ENCODE results near the gene ANKRD31. TPM values are rescaled to one million over a fixed set of nuclear protein-coding genes. Genes with fewer than 3 reads are reported as not detected.
"Not testable (repeated sequence)": the region's sequence is repeated elsewhere in the genome, so short reads cannot be mapped to it uniquely, and the experiment has no call there.

ANKRD31 gene
- polyA plus RNA-seq, 3 donors = 0.08 to 0.12 TPM; not detected in 1

DNA sequence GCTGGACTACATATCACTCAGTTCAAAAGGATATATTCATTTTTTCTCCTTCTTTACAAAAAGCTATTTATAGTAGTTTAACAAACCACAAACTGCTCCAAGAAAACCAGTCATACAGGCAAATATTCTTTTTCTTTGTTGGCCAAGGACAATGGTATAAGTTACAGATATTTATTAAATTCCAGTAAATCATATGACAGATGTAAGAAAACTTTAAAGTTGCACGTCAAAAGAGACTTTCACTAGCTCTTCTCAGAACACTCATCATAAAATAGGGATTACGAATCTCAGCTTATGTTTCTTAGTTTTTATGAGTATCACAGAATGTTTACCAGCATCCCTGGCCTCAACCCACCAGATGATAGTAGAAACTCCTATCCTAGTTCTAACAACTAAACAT lies 67.2 kb downstream of the ANKRD31 start:
- no peak overlapping the region for H3K27ac ChIP-seq (ENCODE audit: low read depth, low read length)
- WGBS, 3 donors = 63 to 82% (median 78%) methylated on average over 2 of the region's 2 CpGs

DNA sequence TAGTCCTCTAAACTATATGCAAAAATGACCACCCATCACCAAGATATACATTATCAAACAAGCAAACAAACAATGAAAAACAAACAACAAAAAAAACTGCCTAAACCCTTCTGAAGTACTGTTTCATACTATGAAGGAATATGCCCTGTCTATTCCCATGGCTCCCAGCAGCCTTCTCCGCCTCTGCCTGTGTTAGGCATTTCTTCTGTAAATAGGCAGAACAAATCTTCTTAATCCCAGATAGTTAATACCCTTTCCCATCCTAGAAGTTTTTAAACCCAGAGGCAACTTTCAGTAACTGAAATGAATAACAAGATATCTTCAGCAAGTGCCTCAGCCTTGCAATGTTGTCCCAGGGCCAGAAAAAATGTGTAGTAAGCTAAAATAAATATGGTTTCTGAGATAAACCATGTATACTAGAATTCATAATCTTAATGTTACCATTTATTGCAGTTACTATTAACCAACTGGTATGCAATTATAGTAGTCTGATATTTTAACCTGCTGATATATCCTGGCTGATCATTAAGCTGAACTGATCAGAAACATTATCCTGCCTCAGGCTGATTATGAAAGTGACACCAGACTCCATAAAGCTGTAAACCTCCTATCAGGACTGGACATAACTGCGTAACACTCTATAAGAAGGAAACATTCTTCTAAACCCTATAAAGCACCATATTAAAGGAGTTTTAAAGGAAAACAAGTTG lies 68.5 kb downstream of the ANKRD31 start:
- H3K27ac ChIP-seq (ENCODE audit: low read depth, low read length) = no peak overlapping the region
- WGBS, 3 donors = 71 to 90% (median 83%) methylated on average over 2 of the region's 2 CpGs

DNA sequence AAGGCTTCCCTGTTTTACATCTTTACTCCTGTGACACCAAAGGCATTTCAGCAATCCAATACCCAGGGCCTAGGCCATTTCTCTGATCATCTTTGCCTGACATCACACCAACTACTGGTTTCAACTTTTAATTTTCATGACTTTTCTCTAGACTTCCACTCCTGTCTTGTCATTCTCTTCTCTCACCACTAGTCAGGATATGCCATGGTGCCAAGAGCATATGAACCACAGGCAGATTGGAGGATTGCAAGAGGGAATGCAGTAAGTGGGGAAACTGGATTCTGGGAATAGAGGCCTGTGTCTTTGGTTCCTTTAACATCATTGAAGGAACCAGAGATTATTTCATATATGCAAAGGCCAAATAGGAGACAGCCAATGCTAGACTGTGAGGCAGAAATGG lies 69.3 kb downstream of the ANKRD31 start:
- H3K27ac ChIP-seq (ENCODE audit: low read depth, low read length) = no peak overlapping the region

DNA sequence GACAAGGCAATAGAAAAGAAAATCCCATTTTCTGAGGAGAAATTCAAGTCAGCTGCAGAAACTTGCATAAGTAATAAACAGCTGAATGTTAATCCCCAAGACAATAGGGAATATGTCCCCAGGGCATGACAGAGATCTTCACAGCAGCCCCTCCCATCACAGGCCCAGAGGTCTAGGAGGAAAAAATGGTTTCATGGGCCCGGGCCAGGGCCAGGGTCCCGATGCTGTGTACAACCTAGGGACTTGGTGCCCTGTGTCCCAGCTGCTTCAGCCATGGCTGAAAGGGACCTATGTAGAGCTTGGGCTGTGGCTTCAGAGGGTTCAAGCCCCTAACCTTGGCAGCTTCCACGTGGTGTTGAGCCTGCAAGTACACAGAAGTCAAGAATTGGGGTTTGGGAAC lies 75.2 kb downstream of the ANKRD31 start:
- 81 to 87% (median 82%) methylated on average over 3 of the region's 3 CpGs for WGBS, 3 donors
- not testable (repeated sequence) for H3K27ac ChIP-seq (ENCODE audit: low read depth, low read length)

DNA sequence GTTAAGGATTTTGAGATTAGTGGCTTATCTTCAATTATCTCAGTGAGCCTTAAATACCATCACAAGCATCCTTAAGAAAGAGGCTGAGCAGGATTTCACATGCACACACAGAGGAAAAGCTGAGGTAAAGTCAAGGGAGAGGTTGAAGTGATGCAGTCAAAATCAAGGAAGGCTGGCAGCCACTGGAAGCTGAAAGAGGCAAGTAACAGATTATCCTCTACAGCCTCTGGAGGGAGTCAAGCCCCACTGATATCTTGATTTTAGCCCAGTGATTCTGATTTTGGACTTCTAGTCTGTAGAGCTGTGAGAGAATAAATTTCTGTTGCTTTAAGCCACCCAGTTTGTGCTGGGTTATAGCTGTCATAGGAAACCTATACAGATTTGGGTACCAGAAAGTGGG lies 80.1 kb downstream of the ANKRD31 start:
- no peak overlapping the region for H3K27ac ChIP-seq (ENCODE audit: low read depth, low read length)

DNA sequence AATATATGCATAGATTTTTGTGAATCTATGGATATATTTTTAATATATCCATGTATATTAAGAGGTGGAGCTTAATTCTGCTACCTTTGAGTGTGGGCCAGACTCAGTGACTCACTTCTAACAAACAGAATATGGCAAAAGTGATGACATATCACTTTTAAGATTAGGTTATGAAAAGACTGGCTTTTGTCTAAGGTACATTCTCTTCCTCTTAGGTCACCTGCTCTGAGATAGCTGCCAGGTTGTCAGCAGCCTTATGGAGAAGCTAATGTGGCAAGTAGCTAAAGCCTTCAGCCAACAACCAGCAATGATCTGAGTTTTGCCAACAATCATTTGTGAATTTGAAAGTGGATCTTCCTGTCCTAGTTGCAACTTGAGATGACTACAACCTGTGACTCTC lies 83.8 kb downstream of the ANKRD31 start:
- H3K27ac ChIP-seq (ENCODE audit: low read depth, low read length) = no peak overlapping the region

DNA sequence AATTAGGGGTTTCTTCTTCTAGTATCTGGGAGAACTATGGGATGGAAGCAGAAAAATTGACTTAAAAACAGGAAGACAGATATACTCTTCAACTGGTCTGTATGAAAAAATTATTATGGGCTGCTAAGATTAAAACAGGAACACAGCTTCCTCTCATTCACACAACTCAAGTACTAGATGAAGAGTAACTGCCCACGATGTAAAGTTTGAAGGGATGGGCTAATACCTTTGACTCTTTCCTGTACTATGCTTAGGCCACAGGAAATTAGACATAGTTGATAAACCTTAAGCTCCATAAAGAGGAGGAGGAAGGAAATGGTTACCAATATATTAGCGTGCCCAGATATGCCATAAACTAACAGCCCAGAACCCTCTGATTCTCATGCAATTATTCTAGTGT lies 88.6 kb downstream of the ANKRD31 start:
- WGBS, 3 donors = 29 to 68% (median 36%) methylated on average over 2 of the region's 2 CpGs
- no peak overlapping the region for H3K27ac ChIP-seq (ENCODE audit: low read depth, low read length)

DNA sequence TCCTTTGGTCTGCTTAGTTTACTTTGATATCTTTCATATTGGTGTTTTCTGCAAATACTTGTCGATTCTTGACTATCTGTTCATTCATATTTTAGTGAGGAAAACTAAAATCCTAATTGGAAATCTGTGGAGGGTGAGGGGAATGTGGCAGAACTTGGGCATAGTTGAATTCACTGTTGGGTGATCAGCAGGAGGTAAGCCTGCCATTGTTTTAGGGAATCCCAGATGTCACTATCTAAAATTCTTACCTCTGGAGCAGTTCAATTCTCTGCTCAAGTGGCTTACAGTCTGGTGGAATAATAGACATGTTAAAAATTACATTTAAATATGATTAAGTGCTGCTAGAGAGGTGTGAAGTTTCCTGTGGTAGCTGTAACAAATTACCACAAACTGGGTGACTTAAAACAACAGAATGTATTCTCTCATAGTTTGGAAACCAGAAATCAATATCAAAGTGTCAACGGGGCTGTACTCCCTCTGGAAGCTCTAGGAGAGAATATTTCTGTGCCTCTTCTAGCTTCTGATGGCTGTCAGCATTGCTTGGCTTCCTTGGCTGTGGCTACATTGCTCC lies 94.0 kb downstream of the ANKRD31 start:
- no peak overlapping the region for H3K27ac ChIP-seq (ENCODE audit: low read depth, low read length)
- 44 to 49% (median 47%) methylated on average over 2 of the region's 2 CpGs for WGBS, 3 donors

DNA sequence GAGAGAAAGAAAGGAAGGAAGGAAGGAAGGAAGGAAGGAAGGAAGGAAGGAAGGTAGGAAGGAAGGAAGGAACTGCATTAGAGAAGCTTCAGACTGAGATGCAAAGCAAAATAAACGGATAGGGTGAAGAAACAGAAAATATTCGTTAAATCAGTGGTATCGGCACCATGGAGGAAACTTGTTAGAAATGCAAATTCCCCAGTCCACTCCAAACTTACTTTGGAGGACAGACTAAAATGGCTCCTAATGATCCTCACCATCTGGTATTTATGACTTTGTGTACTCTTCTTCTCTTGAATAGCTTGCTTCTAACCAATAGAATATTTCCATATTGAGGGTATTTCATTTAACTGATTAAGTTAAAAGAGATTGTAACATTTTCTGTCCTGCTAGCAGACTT lies 96.4 kb downstream of the ANKRD31 start:
- no peak overlapping the region for H3K27ac ChIP-seq (ENCODE audit: low read depth, low read length)
- 87 to 97% (median 92%) methylated on average over 3 of the region's 3 CpGs for WGBS, 3 donors

DNA sequence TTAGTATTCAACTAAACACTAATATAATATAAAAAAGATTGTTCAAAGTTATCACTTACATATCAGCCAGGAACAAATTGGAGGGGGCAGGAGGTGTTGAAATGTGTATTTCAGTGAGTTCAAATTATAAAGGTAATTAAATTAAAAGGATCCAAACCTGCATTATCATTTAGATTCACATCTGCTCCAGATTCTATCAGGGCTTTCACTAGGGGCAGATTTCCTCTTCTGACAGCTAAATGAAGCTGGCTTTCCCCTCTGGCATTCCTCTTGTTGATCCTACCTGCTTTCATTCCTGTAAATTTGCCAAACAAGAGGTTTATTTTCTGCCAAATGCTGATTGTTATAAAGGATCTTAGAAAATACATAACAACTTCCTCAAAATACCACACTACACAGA lies 98.0 kb downstream of the ANKRD31 start:
- H3K27ac ChIP-seq (ENCODE audit: low read depth, low read length) = no peak overlapping the region

DNA sequence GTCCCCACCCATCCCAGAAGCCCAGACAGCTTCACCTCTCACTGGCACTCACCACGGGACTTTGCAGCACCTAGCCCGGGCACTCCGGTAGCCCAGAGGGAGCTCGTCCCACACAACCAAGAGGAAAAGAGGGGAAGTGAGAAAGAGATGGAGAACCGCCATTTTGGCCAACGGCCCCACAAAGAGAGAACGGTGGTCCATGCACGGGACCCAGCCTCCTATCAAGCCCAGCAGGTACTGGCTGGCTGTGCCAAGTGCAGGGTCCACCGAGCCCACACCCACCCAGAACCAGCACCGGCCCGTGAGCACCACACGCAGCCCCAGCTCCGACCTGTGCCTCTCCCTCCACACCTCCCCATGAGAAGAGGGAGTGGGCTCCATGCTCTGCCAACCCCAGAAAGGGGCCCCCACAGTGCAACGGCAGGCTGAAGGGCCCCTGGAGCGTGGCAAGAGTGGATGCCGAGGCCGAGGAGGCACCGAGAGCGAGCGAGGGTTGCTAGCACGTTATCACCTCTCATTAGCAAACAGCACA lies 105.8 kb downstream of the ANKRD31 start:
- H3K27ac ChIP-seq (ENCODE audit: low read depth, low read length) = no peak overlapping the region
- WGBS, 3 donors = 95 to 98% (median 95%) methylated on average over 21 of the region's 21 CpGs

DNA sequence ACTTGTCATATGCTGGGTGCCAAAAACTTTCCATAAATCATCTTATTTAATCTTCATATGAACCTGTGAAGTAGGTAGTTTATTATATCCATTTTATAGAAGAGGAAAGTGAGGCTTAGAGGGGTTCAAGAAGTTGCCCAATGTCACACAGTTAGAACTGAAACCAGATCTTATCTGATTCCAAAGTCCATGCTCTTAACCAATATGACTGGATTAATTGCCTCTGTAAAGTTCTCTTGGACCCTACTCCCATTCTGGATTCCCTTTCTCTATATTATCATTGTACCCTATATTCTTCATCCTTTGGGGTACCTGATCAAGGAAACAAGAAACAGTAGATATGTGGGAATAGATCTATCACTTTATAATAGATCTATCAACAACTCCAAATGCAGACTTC lies 119.8 kb downstream of the ANKRD31 start:
- H3K27ac ChIP-seq (ENCODE audit: low read depth, low read length) = no peak overlapping the region

DNA sequence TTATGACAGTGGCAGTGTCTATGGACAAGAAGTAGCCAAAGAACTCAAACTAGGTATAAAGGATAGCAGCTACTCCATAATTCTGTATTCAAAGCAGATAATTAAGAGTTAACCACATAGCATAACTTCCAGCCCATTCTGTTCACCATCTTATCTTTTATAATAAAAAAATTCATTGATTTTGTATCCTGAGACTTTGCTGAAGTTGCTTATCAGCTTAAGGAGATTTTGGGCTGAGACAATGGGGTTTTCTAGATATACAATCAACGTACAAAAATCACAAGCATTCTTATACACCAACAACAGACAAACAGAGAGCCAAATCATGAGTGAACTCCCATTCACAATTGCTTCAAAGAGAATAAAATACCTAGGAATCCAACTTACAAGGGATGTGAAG lies 122.4 kb downstream of the ANKRD31 start:
- 79 to 89% (median 85%) methylated on average over 1 of the region's 1 CpG for WGBS, 3 donors
- not testable (repeated sequence) for H3K27ac ChIP-seq (ENCODE audit: low read depth, low read length)

DNA sequence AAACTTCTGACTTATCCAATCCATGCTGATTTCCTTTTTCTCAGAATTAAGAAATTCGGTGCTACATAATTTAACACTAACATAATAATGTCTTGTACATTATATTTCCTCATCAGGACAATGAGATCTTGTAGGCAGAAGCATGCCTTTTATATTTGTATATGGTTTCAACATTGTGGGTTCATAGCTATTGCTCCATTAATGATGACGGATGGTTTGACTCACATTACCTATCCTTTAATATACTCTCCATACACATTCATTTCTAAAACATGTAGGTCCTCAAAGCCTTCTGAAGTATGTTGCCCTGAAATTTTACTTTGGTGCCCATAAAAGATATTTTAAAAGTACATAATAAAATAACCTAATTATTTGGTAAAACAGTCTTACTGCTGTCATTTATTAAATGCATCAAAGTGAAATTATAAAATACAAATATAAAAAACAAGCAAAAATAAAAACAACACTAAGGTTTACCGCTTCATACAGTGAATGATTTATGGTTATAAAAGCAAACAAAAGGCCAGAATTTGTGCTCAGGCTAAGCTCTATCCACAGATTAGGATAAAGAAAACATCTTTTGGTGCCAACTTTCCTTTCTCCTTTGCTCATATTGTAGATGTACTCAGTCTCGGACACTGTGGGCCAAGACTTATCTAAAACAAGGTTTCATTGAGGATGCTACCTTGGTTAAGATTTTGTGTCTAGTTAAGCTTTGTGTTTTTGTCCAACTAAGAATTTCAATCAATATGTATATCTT lies 123.1 kb downstream of the ANKRD31 start:
- 78 to 79% (median 78%) methylated on average over 4 of the region's 4 CpGs for WGBS, 3 donors
- H3K27ac ChIP-seq (ENCODE audit: low read depth, low read length) = no peak overlapping the region

DNA sequence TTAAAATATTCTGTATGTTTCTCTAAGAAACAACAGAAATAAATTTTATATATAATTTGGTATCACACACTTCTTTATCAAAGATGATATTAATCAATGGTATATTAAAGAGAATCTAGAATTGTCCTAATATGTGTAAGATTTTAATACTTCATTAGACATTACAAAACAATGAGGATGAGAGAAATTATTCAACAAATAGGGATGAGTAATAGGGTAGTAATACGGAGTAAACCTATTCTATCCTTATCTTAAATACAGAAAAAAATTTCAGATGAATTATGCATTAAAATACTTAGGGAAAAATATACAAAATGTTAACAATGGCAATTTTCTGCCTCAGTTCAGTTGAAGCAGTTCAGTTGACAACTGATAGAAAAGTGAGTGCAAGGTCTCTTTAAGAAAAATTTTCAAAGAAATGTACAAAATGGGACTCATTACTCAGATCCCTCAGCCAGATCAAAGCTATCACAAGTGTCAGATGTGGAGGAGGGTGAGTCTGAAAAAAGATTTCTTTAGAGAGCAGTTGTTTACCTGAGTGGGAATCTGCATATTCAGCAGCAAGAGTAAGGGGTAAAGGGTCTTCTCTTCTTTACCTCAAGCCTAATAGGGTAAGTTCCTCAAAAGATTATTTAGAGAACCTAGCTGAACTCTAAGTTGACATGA lies 127.6 kb downstream of the ANKRD31 start:
- WGBS, 3 donors = 68 to 86% (median 78%) methylated on average over 1 of the region's 1 CpG
- no peak overlapping the region for H3K27ac ChIP-seq (ENCODE audit: low read depth, low read length)

DNA sequence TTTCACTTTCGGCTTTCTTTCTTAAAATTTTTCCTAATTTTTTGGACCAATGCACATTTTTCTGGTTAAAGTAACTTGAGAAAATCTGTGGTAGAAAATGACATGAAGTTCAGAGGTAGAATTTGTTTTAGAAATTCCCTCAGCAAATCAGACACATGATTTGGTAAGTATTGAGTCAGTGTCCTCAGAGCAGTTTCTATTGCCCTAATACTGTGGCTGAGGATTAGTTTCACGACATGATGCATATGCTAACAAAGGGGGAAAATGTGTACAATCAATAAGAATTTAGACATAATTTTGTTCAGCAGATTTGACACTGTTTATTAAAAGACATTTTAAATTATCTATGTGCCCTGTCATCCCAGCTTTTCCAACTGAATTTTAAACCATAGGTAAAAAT lies 128.2 kb downstream of the ANKRD31 start:
- H3K27ac ChIP-seq (ENCODE audit: low read depth, low read length) = no peak overlapping the region
- WGBS, 3 donors = 79 to 89% (median 87%) methylated on average over 2 of the region's 2 CpGs

DNA sequence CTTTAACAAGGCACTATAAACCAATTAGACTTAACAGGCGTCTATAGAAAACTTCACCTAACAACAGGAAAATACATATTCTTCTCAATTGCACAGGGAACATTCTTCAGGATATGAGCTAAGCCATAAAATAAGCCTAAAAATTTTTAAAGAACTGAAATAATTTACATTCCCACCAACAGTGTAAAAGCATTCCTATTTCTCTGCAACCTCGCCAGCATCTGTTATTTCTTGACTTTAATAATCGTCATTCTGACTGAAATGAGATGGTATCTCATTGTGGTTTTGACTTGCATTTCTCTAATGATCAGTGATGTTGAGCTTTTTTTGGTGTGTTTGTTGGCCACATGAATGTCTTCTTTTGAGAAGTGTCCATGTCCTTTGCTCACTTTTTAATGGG lies 140.7 kb downstream of the ANKRD31 start:
- not testable (repeated sequence) for H3K27ac ChIP-seq (ENCODE audit: low read depth, low read length)
- 56 to 85% (median 59%) methylated on average over 3 of the region's 3 CpGs for WGBS, 3 donors

DNA sequence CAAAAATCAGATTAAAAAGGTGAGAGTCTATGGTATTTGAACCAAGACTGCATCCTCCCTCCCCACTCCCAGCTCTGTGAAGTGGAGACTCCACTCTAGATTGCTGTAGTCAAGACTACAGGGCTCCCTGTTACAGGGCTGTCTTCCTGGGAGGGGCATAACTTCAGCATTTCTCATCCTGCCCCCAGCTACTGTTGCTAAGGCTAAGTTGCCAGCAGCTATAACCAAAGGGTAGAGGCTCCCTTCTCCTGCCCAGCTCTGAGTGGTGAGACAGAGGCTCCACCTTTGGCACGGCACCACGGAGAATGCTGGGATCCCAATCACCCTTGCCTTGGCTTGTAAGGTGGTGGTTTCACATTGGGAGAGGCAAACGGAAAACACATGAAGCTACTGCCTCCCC lies 145.1 kb downstream of the ANKRD31 start:
- H3K27ac ChIP-seq (ENCODE audit: low read depth, low read length) = no peak overlapping the region
- 71 to 86% (median 80%) methylated on average over 3 of the region's 3 CpGs for WGBS, 3 donors

DNA sequence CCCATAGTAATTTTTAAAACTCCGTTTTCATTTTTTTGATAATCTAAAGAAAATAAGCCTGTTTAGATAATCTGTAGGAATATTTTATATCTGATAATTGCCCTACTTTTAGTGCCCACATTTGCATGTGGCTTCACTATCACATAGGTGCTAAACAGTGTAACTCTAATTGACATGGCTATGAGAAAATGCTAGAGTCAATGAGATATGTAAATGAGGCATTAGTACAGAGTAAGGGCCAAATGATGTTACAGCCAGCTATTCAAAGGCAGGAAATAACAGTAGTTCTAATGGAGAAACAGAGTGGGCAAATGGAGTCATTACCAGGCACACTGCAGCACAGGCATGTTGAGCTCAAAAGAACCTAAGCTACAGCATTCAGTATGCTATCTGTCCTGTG lies 147.0 kb downstream of the ANKRD31 start:
- H3K27ac ChIP-seq (ENCODE audit: low read depth, low read length) = no peak overlapping the region
- WGBS, 3 donors = 65 to 87% (median 78%) methylated on average over 1 of the region's 1 CpG
